GM18499 (cell line): ENCODE data around the gene FAAP20.
"Not testable (repeated sequence)": the region's sequence is repeated elsewhere in the genome, so short reads cannot be mapped to it uniquely, and the experiment has no call there.

Source experiments
- ATAC-seq: cut with Tn5 transposase; IDR thresholded peaks from one replicate; pipeline ENCODE4 v1.9.1; 2021; ENCODE audit warnings: moderate number of reproducible peaks; ENCODE audit not compliant: insufficient read depth, unreplicated experiment

Gene FAAP20

DNA sequence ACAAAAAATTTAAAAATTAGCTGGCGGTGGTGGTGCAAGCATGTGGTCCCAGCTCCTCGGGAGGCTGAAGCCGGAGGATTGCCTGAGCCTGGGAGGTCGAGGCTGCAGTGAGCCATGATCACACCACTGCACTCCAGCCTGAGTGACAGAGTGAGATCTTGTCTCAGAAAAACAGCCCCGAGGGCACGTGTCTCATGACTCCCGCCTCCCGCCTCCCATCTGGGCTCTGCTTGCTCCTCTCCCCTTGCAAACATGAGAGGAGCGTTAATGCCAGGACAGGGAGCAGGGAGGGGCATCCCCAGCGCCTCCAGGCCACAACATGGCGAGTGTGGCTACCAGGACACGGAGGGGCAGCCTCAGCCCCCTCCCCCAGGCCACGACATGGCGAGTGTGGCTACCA lies 28.3 kb downstream of the FAAP20 start:
- ATAC-seq, result no peak

DNA sequence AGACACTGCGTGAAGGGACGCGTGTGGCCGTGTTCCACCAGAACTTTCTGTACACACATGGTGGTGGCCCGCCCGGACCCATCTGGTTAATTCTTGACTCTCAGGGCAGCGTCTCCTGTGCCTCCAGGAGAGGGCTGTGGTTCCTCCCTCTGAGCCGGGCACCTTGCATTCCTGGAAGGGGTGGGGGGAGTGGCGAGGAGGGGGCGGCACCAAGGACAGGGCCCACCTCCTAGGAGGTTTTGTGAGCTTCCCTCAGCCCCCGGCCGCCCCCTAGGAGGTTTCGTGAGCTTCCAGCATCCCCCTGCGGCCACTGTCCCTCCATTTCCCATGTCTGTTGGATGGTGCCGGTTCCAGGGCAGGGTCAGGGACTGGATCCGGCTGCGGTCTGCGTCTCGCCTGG lies 28.9 kb downstream of the FAAP20 start:
- ATAC-seq, result no peak

DNA sequence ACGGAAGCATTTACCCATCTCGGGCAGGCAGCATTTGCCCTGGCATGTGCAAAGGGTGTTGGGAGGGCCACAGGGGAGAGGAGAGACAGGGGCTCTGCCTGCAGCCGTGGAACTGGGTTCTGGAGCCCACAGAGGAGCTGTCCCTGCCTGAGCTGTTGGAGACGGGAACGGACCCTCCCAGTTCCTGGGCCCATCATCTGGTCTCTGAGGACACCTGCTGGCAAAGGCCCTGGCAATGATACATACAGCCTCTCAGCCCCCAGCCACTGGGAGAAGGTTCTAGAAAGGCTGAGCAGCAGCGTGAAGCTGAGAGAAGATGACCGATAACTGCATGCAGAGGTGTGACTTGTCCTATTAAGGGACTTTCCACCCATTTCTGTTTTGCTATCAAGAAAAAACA lies 31.4 kb downstream of the FAAP20 start:
- no peak for ATAC-seq

DNA sequence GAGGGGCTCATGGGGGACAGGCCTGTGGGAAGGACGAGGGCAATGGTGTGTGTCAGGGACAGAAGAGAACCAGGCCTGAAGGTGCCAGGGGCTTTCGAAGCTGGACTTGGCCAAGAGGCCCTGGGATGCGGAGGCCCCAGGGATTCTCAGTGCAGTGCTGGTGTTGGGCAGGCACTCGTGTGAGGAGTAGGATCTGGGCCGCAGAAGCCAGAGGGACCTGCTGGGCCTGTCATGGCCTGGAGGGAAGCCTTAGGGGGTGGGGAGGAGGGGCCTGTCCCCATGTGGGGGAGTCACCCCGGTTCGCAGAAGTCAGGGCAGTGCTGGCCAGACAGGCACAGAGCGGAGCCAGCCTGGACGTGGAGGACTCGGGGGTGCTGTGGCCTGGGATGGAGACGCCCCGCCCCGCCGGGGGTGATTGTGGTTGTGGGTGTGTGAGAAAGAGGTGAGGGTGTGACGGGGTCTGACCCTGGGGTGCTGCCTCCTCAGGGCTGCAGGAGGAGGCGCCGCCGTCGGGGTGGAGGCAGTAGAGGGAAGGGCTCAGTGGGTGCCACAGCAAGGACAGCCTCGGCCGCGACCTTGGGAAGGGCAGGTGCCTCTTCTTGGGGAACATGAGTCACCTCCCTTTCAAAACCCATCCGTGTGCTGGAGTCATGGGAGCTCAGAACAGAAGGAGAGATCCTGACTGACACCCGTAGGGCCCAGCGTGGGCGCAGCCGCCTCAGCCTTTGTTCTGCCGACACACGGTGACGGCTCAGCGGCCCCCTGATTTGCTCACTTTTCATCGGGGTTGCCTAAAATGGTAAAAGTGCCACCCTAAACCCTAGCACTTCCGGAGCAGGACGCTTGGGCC lies 33.9 kb downstream of the FAAP20 start:
- no peak for ATAC-seq

DNA sequence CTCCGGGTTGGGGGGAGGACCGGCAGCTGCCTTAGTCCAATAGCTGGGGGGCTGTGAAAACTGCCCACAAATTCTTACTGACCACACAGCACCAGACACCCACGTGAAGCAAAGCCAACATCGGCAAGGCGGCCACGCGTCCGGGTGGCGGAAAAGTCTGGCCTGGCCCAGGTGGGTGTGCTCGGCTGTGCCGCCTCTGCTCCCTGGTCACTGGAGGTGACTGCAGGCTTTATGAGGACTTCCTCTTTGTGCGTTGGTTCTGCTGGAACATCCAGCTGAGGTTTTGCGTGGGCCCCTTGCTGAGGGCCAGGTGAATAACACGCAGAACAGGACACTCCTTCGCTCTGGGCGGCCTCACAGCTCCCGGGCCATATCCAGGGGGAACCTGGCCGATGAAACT lies 35.4 kb downstream of the FAAP20 start:
- no peak for ATAC-seq

DNA sequence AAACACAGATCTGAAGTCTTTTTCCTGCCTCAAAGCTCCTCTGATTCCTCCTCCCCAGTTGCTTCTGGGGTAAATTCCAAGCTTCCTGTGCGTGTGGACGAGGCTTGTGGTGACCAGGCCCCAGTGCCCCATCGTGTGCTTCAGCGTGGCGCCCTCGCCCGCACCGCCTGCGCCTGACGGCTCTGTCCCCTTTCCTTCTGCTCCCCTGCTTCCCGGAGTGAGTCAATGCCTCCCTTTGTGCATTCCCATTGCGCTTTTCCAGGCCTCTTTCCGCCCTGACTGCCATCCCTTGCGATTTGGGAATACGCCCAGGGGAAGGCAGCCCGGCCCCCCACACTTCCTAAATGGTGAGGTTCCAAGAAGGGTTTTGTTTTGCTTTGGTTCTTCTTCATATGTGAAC lies 36.3 kb downstream of the FAAP20 start:
- no peak for ATAC-seq

DNA sequence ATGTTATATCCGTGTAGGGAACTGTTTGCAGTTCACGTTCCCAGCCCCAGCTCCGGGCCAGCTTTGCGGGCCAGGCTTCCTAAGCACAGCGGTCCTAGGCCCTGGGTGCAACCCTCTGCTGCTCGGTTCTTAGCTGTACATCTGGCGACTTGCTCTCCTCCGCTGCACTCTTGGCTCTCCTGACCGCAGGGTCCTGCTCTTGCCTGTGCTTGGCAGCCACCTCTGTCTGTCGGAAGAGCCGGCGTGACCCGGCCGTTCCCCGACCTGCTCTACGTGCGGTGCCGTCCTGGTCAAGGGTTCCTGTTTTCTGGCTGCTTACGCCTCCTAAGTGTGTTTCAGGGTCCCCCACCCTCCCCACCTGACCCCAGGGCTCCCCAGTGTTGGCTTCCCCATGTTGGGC lies 36.7 kb downstream of the FAAP20 start:
- no peak for ATAC-seq

DNA sequence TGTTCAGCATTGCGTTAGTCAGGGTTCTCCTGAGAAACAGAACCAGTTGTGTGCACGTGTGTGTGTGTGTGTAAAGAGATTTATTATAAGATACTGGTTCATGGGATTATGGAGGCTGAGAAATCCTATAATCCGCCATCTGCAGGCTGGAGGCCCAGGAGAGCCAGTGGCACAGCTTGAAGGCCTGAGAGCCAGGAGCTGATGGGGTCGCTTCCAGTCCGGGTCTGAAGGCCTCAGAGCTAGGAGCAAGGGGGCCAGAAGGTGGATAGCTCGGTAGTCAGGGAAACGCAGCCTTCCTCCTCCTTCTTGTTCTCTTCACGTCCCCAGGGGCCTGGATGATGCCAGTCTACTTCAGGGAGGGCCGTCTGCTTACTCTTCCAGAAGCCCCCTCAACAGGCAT lies 37.7 kb downstream of the FAAP20 start:
- no peak for ATAC-seq

DNA sequence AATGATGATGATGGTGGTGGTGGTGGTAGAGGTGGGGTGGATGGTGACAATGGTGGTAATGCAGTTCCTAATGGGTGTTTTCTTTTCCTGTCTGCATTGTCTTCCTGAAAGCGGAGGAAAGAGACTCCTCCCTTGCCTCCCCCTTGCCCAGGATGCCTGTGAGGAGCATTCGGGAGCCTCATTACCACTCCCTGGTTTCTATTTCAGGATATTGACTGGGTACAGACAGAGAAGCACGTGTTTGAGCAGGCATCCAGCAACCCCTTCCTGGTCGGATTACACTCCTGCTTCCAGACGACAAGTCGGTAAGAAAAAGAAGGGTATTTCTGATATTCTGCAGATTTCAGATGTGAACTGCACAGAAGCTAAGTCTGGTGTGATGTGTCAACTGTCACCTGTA lies 38.8 kb downstream of the FAAP20 start:
- no peak for ATAC-seq

DNA sequence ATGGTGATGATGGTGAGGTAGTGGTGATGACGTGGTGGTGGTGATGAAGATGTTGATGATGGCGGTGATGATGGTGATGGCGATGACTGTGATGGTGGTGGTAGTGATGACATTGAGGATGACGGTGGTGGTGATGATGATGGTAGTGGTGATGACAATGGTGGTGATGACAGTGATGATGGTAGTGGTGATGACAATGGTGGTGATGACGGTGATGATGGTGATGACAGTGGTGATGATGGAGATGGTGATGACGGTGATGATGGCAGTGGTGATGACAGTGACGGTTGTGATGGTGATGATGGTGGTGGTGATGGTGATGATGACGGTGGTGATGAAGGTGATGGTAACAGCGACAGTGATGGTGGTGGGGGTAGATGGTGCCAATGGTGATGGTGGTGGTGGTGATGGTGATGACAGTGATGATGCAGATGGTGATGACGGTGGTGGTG lies 39.4 kb downstream of the FAAP20 start:
- ATAC-seq, result no peak

DNA sequence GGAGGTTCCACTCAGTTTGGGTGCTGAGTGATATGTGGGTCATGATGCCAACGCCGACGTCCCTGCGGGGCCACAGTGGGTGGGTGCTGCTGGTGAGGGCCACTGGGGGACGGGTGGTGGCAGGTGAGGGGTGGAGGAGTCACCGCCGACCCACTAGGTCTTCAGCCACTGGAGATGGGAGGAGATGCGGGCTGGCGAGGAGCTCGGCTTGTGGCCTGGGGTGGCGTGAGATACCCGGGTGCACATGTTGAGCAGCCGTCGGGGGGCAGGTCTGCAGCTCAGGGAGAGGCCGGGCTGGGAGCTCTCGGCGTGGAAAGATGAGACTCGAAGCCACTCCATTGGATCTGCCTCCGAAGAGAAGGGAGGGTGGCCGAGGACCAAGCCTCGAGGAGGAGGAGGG lies 40.5 kb downstream of the FAAP20 start:
- no peak for ATAC-seq

DNA sequence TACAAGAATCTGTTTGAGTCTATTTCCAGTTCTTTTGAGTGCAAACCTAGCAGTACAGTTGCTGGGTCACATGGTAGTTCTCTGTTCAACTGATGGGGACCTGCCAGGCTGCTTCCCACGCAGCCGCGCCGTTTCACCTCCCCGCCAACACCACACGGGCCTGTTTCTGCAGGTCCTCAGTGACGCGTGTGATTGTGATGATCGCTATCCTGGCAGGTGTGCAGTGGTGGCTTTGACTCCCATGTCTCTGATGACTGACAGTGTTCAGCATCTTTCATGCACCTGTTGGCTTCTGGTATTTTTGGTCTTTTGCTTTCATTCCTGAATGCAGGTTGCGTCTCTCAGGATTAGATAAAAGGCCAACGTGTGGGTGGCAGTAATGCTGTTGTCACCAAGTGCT lies 41.6 kb downstream of the FAAP20 start:
- ATAC-seq, result no peak

DNA sequence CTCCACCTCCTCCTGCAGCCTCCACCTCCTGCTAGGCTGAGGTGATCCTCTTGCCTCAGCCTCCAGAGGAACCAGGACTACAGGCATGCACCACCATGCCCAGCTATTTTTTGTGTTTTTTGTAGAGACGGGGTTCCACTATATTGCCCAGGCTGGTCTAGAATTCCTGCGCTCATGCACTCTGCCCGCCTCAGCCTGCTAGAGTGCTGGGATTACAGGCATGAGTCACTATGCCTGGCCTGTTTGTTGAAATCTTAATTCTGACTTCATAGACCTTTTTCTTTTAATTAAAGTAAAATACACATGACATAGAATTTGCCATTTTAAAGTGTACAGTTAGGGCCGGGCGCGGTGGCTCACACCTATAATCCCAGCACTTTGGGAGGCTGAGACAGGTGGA lies 42.7 kb downstream of the FAAP20 start:
- no peak for ATAC-seq

DNA sequence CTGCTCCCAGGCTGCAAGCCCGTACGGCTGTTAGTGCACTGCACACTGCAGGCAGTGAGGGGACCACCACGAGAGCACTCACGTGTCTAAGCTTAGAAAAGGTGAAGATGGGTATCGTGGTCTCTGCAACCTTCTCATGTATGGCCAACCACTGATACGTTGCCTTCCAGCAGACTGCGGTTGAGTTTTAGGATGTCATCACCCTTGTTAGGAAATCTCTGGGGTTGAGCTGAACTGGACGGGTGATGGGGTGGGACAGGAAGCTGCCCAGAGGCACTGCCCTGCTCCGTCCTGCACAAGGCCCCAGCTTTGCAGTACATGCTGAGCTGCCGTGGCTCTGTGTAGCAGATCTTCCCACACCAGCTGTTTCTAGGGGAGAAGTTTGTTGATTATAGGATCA lies 43.3 kb downstream of the FAAP20 start:
- no peak for ATAC-seq

DNA sequence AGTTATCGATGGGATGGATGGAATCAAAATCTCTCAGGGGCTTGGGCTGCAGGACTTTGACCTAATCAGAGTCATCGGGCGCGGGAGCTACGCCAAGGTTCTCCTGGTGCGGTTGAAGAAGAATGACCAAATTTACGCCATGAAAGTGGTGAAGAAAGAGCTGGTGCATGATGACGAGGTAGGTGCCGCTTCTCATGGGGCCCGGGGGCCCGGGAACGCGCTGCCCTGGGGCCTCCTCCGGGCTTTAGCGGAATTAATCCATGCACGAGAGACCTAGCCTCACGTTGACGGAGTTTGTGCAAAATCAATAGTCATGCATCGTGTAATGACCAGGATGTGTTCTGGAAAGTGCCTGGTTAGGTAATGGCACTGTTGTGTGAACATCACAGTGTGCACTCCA lies 43.8 kb downstream of the FAAP20 start:
- no peak for ATAC-seq

DNA sequence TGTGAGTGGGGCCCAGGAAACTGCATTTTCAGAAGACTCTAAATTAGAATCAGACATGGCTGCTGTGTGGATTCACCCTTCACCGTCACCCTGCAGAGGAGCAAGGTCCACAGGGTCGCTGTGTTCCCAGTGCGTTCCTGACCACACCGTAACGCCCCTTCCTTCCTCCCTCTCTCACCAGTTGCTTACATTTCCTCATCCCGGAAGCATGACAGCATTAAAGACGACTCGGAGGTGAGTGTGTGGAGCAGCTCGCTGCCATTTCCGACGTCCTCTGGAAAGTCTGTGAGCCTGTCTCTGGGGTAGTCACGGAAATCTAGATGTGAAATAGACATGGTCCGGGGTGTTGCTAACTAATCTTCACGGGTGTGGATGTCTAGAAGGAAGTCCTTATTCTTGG lies 45.9 kb downstream of the FAAP20 start:
- ATAC-seq, result no peak

DNA sequence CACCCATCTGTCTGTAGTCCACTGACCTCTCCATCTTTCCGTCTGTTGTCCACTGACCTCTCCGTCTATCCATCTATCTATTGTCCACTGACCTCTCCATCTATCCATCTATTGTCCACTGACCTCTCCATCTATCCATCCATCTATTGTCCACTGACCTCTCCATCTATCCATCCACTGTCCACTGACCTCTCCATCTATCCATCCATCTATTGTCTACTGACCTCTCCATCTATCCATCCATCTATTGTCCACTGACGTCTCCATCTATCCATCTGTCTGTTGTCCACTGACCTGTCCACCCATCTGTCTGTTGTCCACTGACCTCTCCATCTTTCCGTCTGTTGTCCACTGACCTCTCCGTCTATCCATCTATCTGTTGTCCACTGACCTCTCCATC lies 46.7 kb downstream of the FAAP20 start:
- not testable (repeated sequence) for ATAC-seq

DNA sequence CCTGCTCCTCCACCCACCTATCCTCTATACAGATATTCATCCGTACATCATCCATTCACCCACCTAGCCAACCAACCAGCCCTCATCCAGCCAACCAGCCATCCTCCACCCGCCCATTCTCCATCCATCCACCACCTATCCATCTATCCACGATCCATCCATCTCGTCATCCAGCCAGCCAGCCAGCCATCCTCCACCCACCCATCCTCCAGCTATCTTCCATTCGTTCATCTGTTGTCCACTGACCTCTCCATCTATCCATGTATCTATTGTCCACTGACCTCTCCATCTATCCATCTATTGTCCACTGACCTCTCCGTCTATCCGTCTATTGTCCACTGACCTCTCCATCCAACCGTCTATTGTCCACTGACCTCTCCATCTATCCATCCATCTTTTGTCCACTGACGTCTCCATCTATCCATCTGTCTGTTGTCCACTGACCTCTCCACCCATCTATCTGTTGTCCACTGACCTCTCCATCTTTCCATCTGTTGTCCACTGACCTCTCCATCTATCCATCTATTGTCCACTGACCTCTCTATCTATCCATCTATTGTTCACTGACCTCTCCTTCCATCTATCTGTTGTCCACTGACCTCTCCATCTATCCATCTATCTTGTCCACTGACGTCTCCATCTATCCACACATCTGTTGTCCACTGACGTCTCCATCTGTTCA lies 47.6 kb downstream of the FAAP20 start:
- ATAC-seq, result no peak

DNA sequence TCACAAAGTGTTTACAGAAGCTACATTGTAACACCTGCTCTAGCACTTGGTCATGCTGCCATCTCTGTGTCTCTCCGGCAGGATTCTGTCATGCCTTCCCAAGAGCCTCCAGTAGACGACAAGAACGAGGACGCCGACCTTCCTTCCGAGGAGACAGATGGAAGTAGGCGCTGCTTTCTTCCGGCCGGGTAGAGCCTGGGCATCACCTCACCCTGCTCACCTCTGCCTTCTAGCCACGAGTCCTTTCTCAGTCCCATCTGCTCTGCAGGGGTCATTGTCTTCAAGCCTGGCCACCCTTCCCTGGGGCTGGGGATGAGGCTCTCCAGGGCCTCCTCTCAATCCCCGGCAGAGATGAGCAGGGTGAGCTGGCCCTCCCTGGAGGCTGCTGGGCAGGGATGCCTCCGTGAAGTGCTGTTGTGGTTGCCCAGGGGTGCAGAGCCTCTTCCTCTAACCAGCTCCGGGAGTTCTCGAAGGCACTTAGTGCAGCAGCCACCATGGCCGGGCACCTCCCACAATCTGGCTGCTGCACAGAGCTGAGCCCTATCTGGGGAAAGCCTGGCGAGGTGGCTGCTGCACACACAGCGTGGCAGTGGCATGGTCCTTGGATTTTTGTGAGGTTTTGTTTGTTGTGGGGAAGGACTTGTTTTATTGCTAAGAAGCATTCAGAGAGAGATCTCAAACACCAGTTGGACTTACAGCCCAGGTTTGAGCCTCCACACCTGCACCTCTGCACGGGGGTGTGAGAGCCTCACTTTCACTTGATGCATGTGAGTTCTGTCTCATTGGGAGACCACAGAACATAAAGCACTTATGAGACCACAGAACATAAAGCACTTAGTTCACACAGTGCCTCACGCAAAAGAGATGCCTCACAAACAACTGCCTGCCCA lies 48.4 kb downstream of the FAAP20 start:
- ATAC-seq, result no peak

DNA sequence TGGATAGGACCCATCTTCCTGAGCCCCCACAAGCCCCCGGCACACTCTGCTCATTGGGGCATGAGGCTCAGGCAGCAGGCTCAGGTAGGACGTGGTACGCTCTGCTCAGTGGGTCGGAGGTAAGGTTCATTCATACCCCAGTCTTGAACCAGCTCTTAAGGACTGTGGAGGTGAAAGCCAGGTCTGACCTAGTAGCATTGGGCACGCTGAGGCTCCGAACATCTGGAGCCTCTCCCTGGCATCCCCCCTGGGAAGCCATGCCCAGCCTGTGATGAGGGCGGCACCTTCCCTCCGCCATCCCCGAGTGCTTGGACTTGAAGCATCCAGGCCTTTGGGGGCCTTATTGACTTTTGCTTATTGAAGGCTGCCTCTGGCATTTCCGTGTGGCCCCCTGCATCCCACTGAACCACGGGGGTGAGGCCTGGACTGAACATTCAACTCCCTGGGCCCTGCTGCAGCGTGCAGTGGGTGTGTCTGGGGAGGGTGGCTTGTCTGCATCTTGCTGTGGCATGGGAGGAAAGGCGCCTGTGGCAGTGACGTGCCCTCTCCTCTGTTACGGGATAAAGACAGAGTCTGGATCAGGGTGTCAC lies 50.0 kb downstream of the FAAP20 start:
- ATAC-seq, result no peak
